Endodermal cell (in vitro differentiated cells): ENCODE measurements around the gene APBA2. TPM values are rescaled to one million over a fixed set of nuclear protein-coding genes. Genes with fewer than 3 reads are reported as not detected.
"Not testable (repeated sequence)": the region's sequence is repeated elsewhere in the genome, so short reads cannot be mapped to it uniquely, and the experiment has no call there.

Experiments used
- DNase-seq: peaks from one replicate; pipeline ENCODE4 v3.0.0-alpha.2; 2017
- H3K27ac ChIP-seq: 2 replicates; pipeline ENCODE4 v1.5.1; 2013; ENCODE audit warnings: mild to moderate bottlenecking, low read depth, low read length, moderate library complexity
- H3K27me3 ChIP-seq: 2 replicates; pipeline ENCODE4 v1.6.1; 2013; ENCODE audit warnings: mild to moderate bottlenecking, low read length, moderate library complexity; ENCODE audit not compliant: insufficient read depth, control insufficient read depth, poor library complexity, severe bottlenecking
- H3K36me3 ChIP-seq: 2 replicates; pipeline ENCODE4 v1.7.0; 2013; ENCODE audit warnings: mild to moderate bottlenecking, low read length, moderate library complexity; ENCODE audit not compliant: control insufficient read depth, insufficient read depth
- H3K4me1 ChIP-seq: one replicate; pipeline ENCODE4 v1.7.0; 2013; ENCODE audit warnings: low read length; ENCODE audit not compliant: control insufficient read depth, insufficient read depth
- H3K4me3 ChIP-seq: 2 replicates; pipeline ENCODE4 v1.5.1; 2013; ENCODE audit warnings: mild to moderate bottlenecking, low read length, moderate library complexity
- H3K9ac ChIP-seq: 2 replicates; pipeline ENCODE4 v1.6.1; 2013; ENCODE audit warnings: mild to moderate bottlenecking, low read length, moderate library complexity; ENCODE audit not compliant: poor library complexity, severe bottlenecking; ENCODE audit errors: extremely low read depth
- H3K9me3 ChIP-seq: 2 replicates; pipeline ENCODE4 v1.6.1; 2013; ENCODE audit warnings: mild to moderate bottlenecking, low read length, moderate library complexity; ENCODE audit not compliant: control insufficient read depth
- H3K27ac Mint-ChIP-seq: 2 replicates; pipeline ENCODE4 v1.8.0; 2020; ENCODE audit warnings: mixed read lengths
- H3K27me3 Mint-ChIP-seq: 2 replicates; pipeline ENCODE4 v1.8.0; 2021; ENCODE audit warnings: mild to moderate bottlenecking, mixed read lengths; ENCODE audit not compliant: insufficient read depth
- H3K36me3 Mint-ChIP-seq: 2 replicates; pipeline ENCODE4 v1.8.0; 2020; ENCODE audit warnings: low read depth, mixed read lengths
- H3K4me1 Mint-ChIP-seq: 2 replicates; pipeline ENCODE4 v1.8.0; 2020; ENCODE audit warnings: mixed read lengths
- H3K4me3 Mint-ChIP-seq: 2 replicates; pipeline ENCODE4 v1.8.0; 2020; ENCODE audit warnings: mild to moderate bottlenecking, moderate library complexity, mixed read lengths
- H3K9me3 Mint-ChIP-seq: 2 replicates; pipeline ENCODE4 v1.8.0; 2020; ENCODE audit warnings: mild to moderate bottlenecking, mixed read lengths
- CTCF ChIP-seq: fragments of 200-600 bp; sonication (generic); conservative IDR thresholded peaks from 2 replicates; pipeline ENCODE4 v1.5.0; 2021; ENCODE audit warnings: antibody characterized with exemption, mild to moderate bottlenecking
- WGBS, 2 experiments: methylation state at CpG; one replicate each; pipeline versions ENCODE4 v1.1.5 to v1.1.7; 2013; ENCODE audit warnings: missing lambda C conversion rate in 2 of 2, mixed read lengths in 1 of 2; ENCODE audit not compliant: insufficient coverage in 1 of 2, insufficient read length in 1 of 2; 5-methylcytosine and 5-hydroxymethylcytosine counted together
- total RNA-seq, 2 donors: library from RNA; stranded (reverse); fragmentation: NEBNext Ultra II Directional in 1 of 2; extraction: Animal tissue kit (Norgen Biotek cat#: 25700) in 1 of 2; gene quantifications; 2 replicates in 1 of 2; 3 replicates in 1 of 2; pipeline ENCODE4 v1.2.1, GENCODE V29; 2021

The APBA2 gene
- total RNA-seq, 2 donors from 2014 or later, result 27.1 to 27.3 TPM

- Mint-ChIP-seq H3K27me3 (peaks cover 30% of the 10 kb centered on the region), H3K4me3 (no peak overlapping the region), H3K27ac (no peak overlapping the region), H3K9me3 (no peaks in the 10 kb centered on the region), H3K36me3 (no peaks in the 10 kb centered on the region), H3K4me1 (peaks cover 19% of the 10 kb centered on the region)
- Histone ChIP-seq H3K4me1 (no peaks in the 10 kb centered on the region), H3K36me3 (no peaks in the 10 kb centered on the region), H3K27ac (no peak overlapping the region), H3K9me3 (no peaks in the 10 kb centered on the region), H3K27me3 (peaks cover 22% of the 10 kb centered on the region), H3K4me3 (no peak overlapping the region), H3K9ac (no peak overlapping the region)
- no peak for DNase-seq
- 91 to 95% methylated on average over 9 to 18 of the region's 18 CpGs for WGBS, 2 experiments
- TF ChIP-seq CTCF, result no peak
These were observed 2.6 kb downstream of the APBA2 start for GRCh38 chr15:28888302-28888894.

DNA sequence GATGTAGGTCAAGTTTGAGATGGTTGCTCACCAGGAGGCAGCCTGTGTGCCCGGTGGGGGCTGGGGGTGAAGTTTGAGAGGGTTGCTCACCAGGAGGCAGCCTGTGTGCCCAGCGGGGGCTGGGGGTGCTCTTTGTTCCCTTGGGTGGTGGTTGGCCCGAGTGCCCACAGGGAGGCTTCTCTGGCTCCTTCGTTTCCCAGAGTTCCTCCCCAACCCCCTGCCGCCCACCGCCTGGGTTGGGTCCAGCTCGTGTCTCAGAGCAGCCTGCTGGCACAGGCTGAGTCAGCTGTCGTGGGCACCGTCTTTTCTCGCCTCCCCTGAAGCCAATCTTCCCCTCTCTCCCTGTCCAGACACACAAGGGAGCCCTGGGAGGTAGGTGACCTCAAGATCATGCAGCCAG lies 3.1 kb downstream of the APBA2 start:
- Mint-ChIP-seq H3K4me1 (peaks cover 19% of the 10 kb centered on the region), H3K27ac (no peak overlapping the region), H3K27me3 (peaks cover 30% of the 10 kb centered on the region), H3K4me3 (no peak overlapping the region), H3K36me3 (no peaks in the 10 kb centered on the region), H3K9me3 (no peaks in the 10 kb centered on the region)
- TF ChIP-seq CTCF, result no peak
- Histone ChIP-seq H3K27ac (no peak overlapping the region), H3K27me3 (peaks cover 22% of the 10 kb centered on the region), H3K4me3 (no peak overlapping the region), H3K9me3 (no peaks in the 10 kb centered on the region), H3K9ac (no peak overlapping the region), H3K36me3 (no peaks in the 10 kb centered on the region), H3K4me1 (no peaks in the 10 kb centered on the region)
- WGBS, 2 experiments, result 95% methylated on average over 7 to 10 of the region's 10 CpGs
- DNase-seq, result no peak

- no peak overlapping the region for H3K4me3 ChIP-seq
- no peaks in the 10 kb centered on the region for H3K4me1 ChIP-seq
- no peak overlapping the region for H3K4me3 Mint-ChIP-seq
- H3K27ac ChIP-seq, result no peak overlapping the region
- no peak overlapping the region for H3K9ac ChIP-seq
- H3K27ac Mint-ChIP-seq, result no peak overlapping the region
- TF ChIP-seq CTCF, result no peak
- no peak for DNase-seq
- WGBS, 2 experiments, result 82 to 98% methylated on average over 3 of the region's 3 CpGs
- H3K4me1 Mint-ChIP-seq, result peaks cover 19% of the 10 kb centered on the region
- peaks cover 27% of the 10 kb centered on the region for H3K27me3 Mint-ChIP-seq
- no peaks in the 10 kb centered on the region for H3K9me3 ChIP-seq
- H3K9me3 Mint-ChIP-seq, result no peaks in the 10 kb centered on the region
- no peaks in the 10 kb centered on the region for H3K36me3 Mint-ChIP-seq
- H3K27me3 ChIP-seq, result peaks cover 21% of the 10 kb centered on the region
- H3K36me3 ChIP-seq, result no peaks in the 10 kb centered on the region
These were observed 3.6 kb downstream of the APBA2 start for GRCh38 chr15:28889346-28889745.

DNA sequence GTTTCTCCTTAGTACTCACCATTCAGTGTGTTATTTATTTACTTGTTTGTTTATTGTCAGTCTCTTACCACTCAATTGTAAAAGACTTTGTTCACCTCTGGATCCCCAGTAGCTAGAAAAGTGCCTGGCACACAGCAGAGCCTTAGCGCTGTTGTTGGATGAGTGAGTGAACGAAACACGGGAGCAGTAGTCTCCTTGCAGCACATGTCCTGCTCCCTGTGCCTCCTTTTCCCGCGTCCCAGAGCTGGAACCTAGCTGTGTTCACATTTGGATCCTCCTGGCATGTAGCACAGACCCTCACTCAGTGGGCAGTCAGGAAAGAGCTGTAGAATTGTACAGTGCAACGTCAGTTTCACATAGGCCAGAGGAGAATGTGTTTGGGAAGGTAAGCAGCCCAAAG lies 4.1 kb downstream of the APBA2 start:
- not testable (repeated sequence) for H3K36me3 Mint-ChIP-seq, H3K4me3 ChIP-seq, H3K4me1 ChIP-seq, H3K9ac ChIP-seq, H3K27ac ChIP-seq, H3K36me3 ChIP-seq, H3K9me3 ChIP-seq, H3K4me3 Mint-ChIP-seq, H3K9me3 Mint-ChIP-seq, H3K27ac Mint-ChIP-seq
- Mint-ChIP-seq H3K4me1 (peaks cover 16% of the 10 kb centered on the region), H3K27me3 (peaks cover 22% of the 10 kb centered on the region)
- 95 to 97% methylated on average over 6 of the region's 6 CpGs for WGBS, 2 experiments
- peak; percentile 38 for DNase-seq
- H3K27me3 ChIP-seq, result peaks cover 16% of the 10 kb centered on the region

- not testable (repeated sequence) for H3K9me3 ChIP-seq, H3K27ac ChIP-seq, H3K9me3 Mint-ChIP-seq, H3K36me3 Mint-ChIP-seq, H3K4me3 Mint-ChIP-seq, H3K27ac Mint-ChIP-seq, H3K9ac ChIP-seq, H3K36me3 ChIP-seq, DNase-seq, H3K4me3 ChIP-seq, H3K4me1 ChIP-seq
- peaks cover 11% of the 10 kb centered on the region for H3K27me3 ChIP-seq
- 83 to 95% methylated on average over 2 to 4 of the region's 4 CpGs for WGBS, 2 experiments
- H3K4me1 Mint-ChIP-seq, result peaks cover 14% of the 10 kb centered on the region
- peaks cover 18% of the 10 kb centered on the region for H3K27me3 Mint-ChIP-seq
These were observed 4.5 kb downstream of the APBA2 start for GRCh38 chr15:28890291-28890690.
